Activated naive CD4-positive, alpha-beta T cell (primary cell): Measurements from ENCODE around the gene ARMC9.

Source experiments
- DNase-seq, 4 experiments: peaks; one replicate each; lab custom pipeline; 2025; lab: John Stamatoyannopoulos, UW

Gene ARMC9

GRCh38 chr2:231422056-231422455 is 223.6 kb downstream of the ARMC9 start:
- no peak for DNase-seq

GRCh38 chr2:231423176-231423575 is 224.7 kb downstream of the ARMC9 start:
- DNase-seq: no peak
